ENCODE results near the gene CPTP.

- TF ChIP-seq CTCF (IDR thresholded peaks at IDR 0.05) (no peak), POLR2A (IDR thresholded peaks at IDR 0.05) (no peak), EP300 (IDR thresholded peaks at IDR 0.05) (no peak), POLR2AphosphoS5 (IDR thresholded peaks at IDR 0.05) (no peak)
Measured at GRCh38 chr1:1306070-1306660, 18.4 kb upstream of the CPTP start.
